Heart left ventricle (tissue), 16 donors: ENCODE data around the gene TM9SF1. TPM values are rescaled to one million over a fixed set of nuclear protein-coding genes. Genes with fewer than 3 reads are reported as not detected.
A peak's percentile ranks its signal among the peaks of the same experiment; 100 is the strongest.

ENCODE experiments used
- ATAC-seq, 4 donors: fragments of 200-7000 bp; cut with Tn5 transposase; one replicate each; pipeline ENCODE4 v1.9.1; 2020 to 2022; ENCODE audit warnings: moderate library complexity in 4 of 4, mild to moderate bottlenecking in 3 of 4, moderate number of reproducible peaks in 1 of 4
- DNase-seq, 5 donors: peaks; one replicate each; pipeline ENCODE4 v3.0.0-alpha.2; 2020
- H3K27ac ChIP-seq, 12 donors: fragments of 200-600 bp; sonication (generic) in 4 of 12; one replicate each; pipeline versions ENCODE4 v1.5.0 to v1.8.0; 2016 to 2022; ENCODE audit warnings: mild to moderate bottlenecking in 2 of 12
- H3K27me3 ChIP-seq, 9 donors: fragments of 200-600 bp; sonication (generic) in 2 of 9; one replicate each; pipeline versions ENCODE4 v1.5.1 to v1.8.0; 2016 to 2022; ENCODE audit warnings: mild to moderate bottlenecking in 3 of 9
- H3K36me3 ChIP-seq, 9 donors: fragments of 200-600 bp; sonication (generic) in 2 of 9; one replicate each; pipeline versions ENCODE4 v1.5.0 to v1.8.0; 2018 to 2022; ENCODE audit warnings: mild to moderate bottlenecking in 2 of 9
- H3K4me1 ChIP-seq, 12 donors: fragments of 200-600 bp; sonication (generic) in 4 of 12; one replicate each; pipeline versions ENCODE4 v1.5.0 to v1.8.0; 2016 to 2022; ENCODE audit warnings: mild to moderate bottlenecking in 3 of 12
- H3K4me3 ChIP-seq, 12 donors: fragments of 200-600 bp; sonication (generic) in 4 of 12; one replicate each; pipeline versions ENCODE4 v1.5.0 to v1.8.0; 2017 to 2022; ENCODE audit warnings: mild to moderate bottlenecking in 9 of 12, moderate library complexity in 4 of 12
- H3K9me3 ChIP-seq, 12 donors: fragments of 200-600 bp; sonication (generic) in 4 of 12; one replicate each; pipeline versions ENCODE4 v1.5.0 to v1.8.0; 2016 to 2022; ENCODE audit warnings: mild to moderate bottlenecking in 1 of 12
- POLR2A ChIP-seq, 2 donors: fragments of 450-650 bp; IDR thresholded peaks; one replicate each; pipeline ENCODE4 v1.6.1; 2017; ENCODE audit warnings: antibody characterized with exemption in 2 of 2, mild to moderate bottlenecking in 2 of 2, moderate library complexity in 2 of 2
- WGBS, 4 donors: extraction: QIAGEN DNeasy Blood & Tissue Kit in 2 of 4; methylation state at CpG; one replicate each; pipeline versions ENCODE4 v1.1.5 to v1.1.7; 2013 to 2018; 5-methylcytosine and 5-hydroxymethylcytosine counted together
- intact Hi-C, 10 donors: fragments of 100-400 bp; cut with DNase I; formaldehyde crosslinking; loops; one replicate each; pipeline versions ENCODE4 v1.11.1 to v1.14.2; 2022
- long read RNA-seq, 3 donors: library from polyadenylated mRNA; unstranded; transcript quantifications; one replicate each; pipeline ENCODE4 v2.0.0, GENCODE V29; 2020 to 2021
- polyA plus RNA-seq, 2 donors: library from polyadenylated mRNA; stranded (reverse); fragments of 200-250 nt; gene quantifications; one replicate each; pipeline ENCODE4 v1.2.3, GENCODE V29; 2013
- total RNA-seq, 9 donors: library from RNA; depleted of rRNA in 2 of 9; stranded (reverse); fragments of >200 nt in 2 of 9; fragmentation: NEBNext Ultra II Directional in 3 of 9; extraction: Animal tissue kit (Norgen Biotek cat#: 25700) in 3 of 9; gene quantifications; one replicate each; pipeline versions ENCODE4 v1.1.0 to v1.2.4, GENCODE V29; 2016 to 2023
- TF ChIP-seq, protein P1 (sequence below), 12 donors: fragments of 200-600 bp; sonication (generic) in 4 of 12; IDR thresholded peaks; one replicate each; pipeline versions ENCODE4 v1.5.0 to v1.8.0; 2018 to 2022; ENCODE audit warnings: antibody characterized with exemption in 12 of 12, mild to moderate bottlenecking in 5 of 12
- donor health status: ischemic (EF 13 %, LVEDD 7.1; RV severe dilation, severe dysfunction).
- donor health status: healthy with polysubstance abuse.
- donor health status: DM: no; HTN: yes; CAD: no.
- donor health status: DM: no; HTN: no; CAD: no.
- donor health status: ischemic (EF 25% LVEDD 6.9; RV normal size, moderate dysfunction).
- donor health status: ischemic (EF 25% LVEDD 5.7; RV mildly dilated, moderate dysfunction).
- donor health status: healthy.
- donor health status: DM: yes; HTN: yes; CAD: no.
- donor health status: ischemic (EF 35%, LVEDD 5.7; RV mildly dilated, moderate dysfunction).
- donor health status: nonischemic (EF 11% LVEDD 7.7; RV severe dilation, severe dysfunction).
- donor health status: DM: yes; HTN: yes; CAD: no.
- donor health status: PGD.
- donor health status: ischemic (EF 29% LVEDD 5.4; RV normal size, mild dysfunction).
- donor health status: nonischemic (EF 23%, LVEDD 6.1; RV moderate dilation, normal function).

TM9SF1 gene
- total RNA-seq (10 to 100 TPM; 15.4 to 32.3 (median 26.3) TPM), polyA plus RNA-seq (10 to 100 TPM in 1 of 2 donors, 1 to 10 TPM in 1; 6.1 to 52.8 TPM)
- long read RNA-seq, donor 1, transcript TM9SF1-201 (6 exons, 2,452 nt) = major isoform, 20 of 44 reads
- long read RNA-seq, donor 1, partial matches to known transcripts = 12 of 44 reads
- long read RNA-seq, donor 1, other reads (novel, unspliced or antisense) = 9 of 44 reads
- long read RNA-seq, donor 2, transcript TM9SF1-202 (5 exons, 2,055 nt) = minor isoform, 10 of 228 reads
- long read RNA-seq, donor 2, transcript TM9SF1-203 (6 exons, 1,938 nt) = minor isoform, 5 of 228 reads
- long read RNA-seq, donor 2, transcript TM9SF1-201 (6 exons, 2,452 nt) = major isoform, 133 of 228 reads
- long read RNA-seq, donor 2, partial matches to known transcripts = 50 of 228 reads
- long read RNA-seq, donor 2, other reads (novel, unspliced or antisense) = 25 of 228 reads
- long read RNA-seq, donor 3, transcript TM9SF1-201 (6 exons, 2,452 nt) = major isoform, 32 of 55 reads
- long read RNA-seq, donor 3, partial matches to known transcripts = 14 of 55 reads
- long read RNA-seq, donor 3, other reads (novel, unspliced or antisense) = 7 of 55 reads

DNA sequence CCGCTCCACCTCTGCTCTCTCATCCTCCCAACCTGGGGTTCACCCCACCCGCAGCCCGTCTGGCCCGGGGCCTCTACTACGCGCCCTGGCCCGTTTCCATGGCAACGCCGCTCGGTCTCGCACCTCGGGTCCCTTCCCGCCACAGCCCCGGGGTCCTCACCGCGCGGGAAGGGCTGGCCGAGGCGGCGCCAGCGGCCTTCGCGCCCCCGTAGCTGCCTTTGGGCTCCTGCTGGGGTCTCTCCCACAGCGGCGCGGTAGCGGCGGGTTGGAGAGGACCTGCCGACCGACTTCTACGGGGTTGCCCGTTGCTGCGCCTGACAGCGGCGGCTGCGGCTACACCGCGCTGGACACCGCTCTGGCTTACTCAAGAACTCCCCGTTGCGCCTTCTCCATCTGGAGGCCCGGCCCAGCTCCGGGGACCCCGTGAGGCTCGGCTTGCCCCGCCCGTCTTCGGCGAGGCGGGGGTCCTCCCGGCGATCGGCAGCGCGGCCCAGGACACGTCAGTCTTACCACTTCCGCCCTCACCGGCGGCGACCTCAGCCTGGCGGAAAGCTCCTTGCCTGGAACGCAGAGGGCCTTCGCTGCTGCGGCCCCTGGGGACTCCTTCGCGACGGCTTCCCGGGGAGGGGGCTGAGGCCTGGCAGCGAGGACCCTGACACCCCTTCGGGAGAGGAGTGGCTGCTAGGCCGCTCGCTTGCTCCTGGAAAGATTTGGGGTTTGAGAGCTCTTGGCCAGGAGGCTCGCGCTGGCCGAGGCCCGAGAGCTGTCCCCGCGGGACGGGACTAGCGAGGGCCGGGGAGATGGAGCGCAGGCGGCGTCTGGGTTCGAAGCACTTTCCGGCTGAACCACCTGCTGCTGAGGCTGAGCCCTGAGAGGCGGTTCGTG lies at the start of gene TM9SF1:
Gene TM9SF1, minus strand, starts transcription at position 256 of the 885 bp plus-strand sequence. CDS start 422 bp downstream, outside the sequence.
- WGBS, 4 donors = 0 to 1% (median 1%) methylated on average over 54 to 89 of the region's 89 CpGs
- TF ChIP-seq, protein P1, sequence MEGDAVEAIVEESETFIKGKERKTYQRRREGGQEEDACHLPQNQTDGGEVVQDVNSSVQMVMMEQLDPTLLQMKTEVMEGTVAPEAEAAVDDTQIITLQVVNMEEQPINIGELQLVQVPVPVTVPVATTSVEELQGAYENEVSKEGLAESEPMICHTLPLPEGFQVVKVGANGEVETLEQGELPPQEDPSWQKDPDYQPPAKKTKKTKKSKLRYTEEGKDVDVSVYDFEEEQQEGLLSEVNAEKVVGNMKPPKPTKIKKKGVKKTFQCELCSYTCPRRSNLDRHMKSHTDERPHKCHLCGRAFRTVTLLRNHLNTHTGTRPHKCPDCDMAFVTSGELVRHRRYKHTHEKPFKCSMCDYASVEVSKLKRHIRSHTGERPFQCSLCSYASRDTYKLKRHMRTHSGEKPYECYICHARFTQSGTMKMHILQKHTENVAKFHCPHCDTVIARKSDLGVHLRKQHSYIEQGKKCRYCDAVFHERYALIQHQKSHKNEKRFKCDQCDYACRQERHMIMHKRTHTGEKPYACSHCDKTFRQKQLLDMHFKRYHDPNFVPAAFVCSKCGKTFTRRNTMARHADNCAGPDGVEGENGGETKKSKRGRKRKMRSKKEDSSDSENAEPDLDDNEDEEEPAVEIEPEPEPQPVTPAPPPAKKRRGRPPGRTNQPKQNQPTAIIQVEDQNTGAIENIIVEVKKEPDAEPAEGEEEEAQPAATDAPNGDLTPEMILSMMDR (IDR thresholded peaks at IDR 0.05) = no peak
- peak in 1 of 2 donors; percentile 68 for TF ChIP-seq POLR2A (IDR thresholded peaks at IDR 0.05)
- Histone ChIP-seq H3K4me3 (peak within 1 kb of the TSS; percentile 67 to 99 (median 92)), H3K9me3 (no peaks in the 10 kb centered on the region), H3K36me3 (peaks cover 0 to 35% (median 23%) of the 10 kb centered on the region in 9 donors), H3K27me3 (no peaks in the 10 kb centered on the region), H3K27ac (peak within 1 kb of the TSS; percentile 95 to 100 (median 98)), H3K4me1 (peaks cover 2 to 51% (median 24%) of the 10 kb centered on the region in 12 donors)
- intact Hi-C loops = loop anchor here in 1 of 10 donors (2.0 kb wide), 1 partner anchor 37 kb away; the partner anchor contains the start of genes GMPR2 and NEDD8
- peak; percentile 89 to 96 (median 94) for ATAC-seq
- peak; percentile 89 to 95 (median 93) for DNase-seq

DNA sequence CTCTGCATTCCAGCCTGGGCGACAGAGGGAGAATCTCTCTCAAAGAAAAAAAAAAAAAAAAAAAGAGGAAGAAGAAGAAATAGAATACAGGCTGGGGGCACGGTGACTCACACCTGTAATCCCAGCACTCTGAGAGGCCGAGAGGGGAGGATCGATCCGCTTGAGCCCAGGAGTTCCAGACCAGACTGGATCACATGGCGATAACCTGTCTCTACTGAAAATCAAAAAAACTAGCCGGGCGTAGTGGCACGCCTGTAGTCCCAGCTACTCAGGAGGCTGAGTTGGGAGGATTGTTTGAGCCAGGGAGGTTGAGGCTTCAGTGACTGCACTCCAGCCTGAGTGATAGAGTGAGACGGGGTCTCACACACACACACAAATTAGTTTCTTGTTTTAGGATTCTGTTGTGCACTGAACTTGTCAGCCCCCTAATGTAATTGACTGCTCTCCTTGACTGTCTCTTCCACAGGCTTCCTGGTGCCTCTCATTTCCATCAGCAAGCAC lies 48.1 kb upstream of the TM9SF1 start:
- H3K4me1 ChIP-seq = peaks cover 16 to 57% (median 41%) of the 10 kb centered on the region in 12 donors
- intact Hi-C loops = loop anchor here (1.0 to 10.0 kb wide), 10 partner anchors 52 to 194 kb away; partner anchors contain the start of genes DHRS1 (in 2 of the 10) and NOP9 (in 2 of the 10)
- peak in 1 of 4 donors; percentile 0 for ATAC-seq

DNA sequence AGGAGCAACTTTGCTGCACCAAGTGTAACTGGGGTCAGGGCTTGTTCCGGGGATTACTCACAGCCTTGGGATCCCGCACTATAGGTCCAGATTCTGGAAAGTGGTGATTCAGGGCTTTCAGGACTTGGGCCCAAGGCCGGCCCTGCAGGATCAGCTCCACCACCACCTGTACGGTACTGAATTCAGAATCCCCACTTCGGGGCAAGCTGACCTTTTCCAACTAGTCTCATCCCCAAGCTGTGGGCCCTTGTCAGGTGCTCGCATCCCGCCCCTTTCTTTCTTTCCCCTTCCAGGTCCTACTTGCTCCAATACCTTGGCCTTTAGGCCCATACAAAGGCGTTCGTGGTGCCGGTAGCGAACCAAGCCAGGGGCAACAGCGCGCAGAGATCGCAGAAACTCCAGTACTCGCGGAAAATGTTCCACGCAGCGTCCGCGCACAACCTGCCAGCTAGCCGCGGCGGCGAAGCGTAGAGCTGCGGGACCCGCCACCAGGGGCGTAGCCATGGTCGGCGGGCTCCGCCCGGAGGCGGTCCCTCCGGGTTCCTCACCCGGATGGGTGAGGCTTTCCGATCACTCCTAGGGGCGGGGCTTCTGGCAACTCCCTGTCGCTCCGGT lies 46.7 kb upstream of the TM9SF1 start:
- no peak for TF ChIP-seq POLR2A (IDR thresholded peaks at IDR 0.05)
- TF ChIP-seq, protein P1 (IDR thresholded peaks at IDR 0.05) = peak; percentile 52 to 75 (median 64)
- intact Hi-C loops = loop anchor here (1.0 to 10.0 kb wide), 10 partner anchors 10 to 195 kb away; partner anchors contain the start of genes DHRS1 (in 2 of the 10), NOP9 (in 2 of the 10), CHMP4A (in 1 of the 10) and GMPR2 (in 1 of the 10)
- H3K27me3 ChIP-seq = no peaks in the 10 kb centered on the region
- peak overlapping the region; percentile 92 to 100 (median 98) for H3K27ac ChIP-seq
- ATAC-seq (peak; percentile 89 to 95 (median 94)), DNase-seq (peak; percentile 92 to 96 (median 95))
- no peaks in the 10 kb centered on the region for H3K9me3 ChIP-seq
- peaks cover 0 to 46% (median 44%) of the 10 kb centered on the region in 9 donors for H3K36me3 ChIP-seq
- peaks cover 16 to 59% (median 42%) of the 10 kb centered on the region in 12 donors for H3K4me1 ChIP-seq
- H3K4me3 ChIP-seq = peak overlapping the region; percentile 42 to 94 (median 72)
- 2 to 3% (median 2%) methylated on average over 26 to 39 of the region's 39 CpGs for whole genome bisulfite sequencing, 4 donors

More for the DNA sequence above, 48.1 kb upstream of the TM9SF1 start:
- DNase-seq = no peak
- Histone ChIP-seq H3K4me3 (peak overlapping the region; percentile 42 to 94 (median 72)), H3K27ac (peak overlapping the region; percentile 92 to 100 (median 98)), H3K27me3 (no peaks in the 10 kb centered on the region), H3K9me3 (no peaks in the 10 kb centered on the region), H3K36me3 (peaks cover 0 to 31% (median 29%) of the 10 kb centered on the region in 9 donors)
- 58 to 67% (median 63%) methylated on average over 10 of the region's 10 CpGs for WGBS, 4 donors
- TF ChIP-seq, protein P1 (IDR thresholded peaks at IDR 0.05) = no peak
- no peak for TF ChIP-seq POLR2A (IDR thresholded peaks at IDR 0.05)
